ENCODE measurements around the gene SHISAL1.
"Not testable (repeated sequence)": the region's sequence is repeated elsewhere in the genome, so short reads cannot be mapped to it uniquely, and the experiment has no call there.

SHISAL1 gene

GRCh38 chr22:44309647-44310046 is 3.1 kb downstream of the SHISAL1 start:
- H3K4me3 ChIP-seq (replicated peaks; ENCODE audit: low read depth, low read length), result no peak overlapping the region
- TF ChIP-seq CTCF (IDR thresholded peaks at IDR 0.05; ENCODE audit: low read length, missing control alignments), result no peak
- DNase-seq (ENCODE audit: low read depth), result peak; percentile 21

GRCh38 chr22:44309137-44309536 is 3.6 kb downstream of the SHISAL1 start:
- peak; percentile 91 for DNase-seq (ENCODE audit: low read depth)
- no peak overlapping the region for H3K4me3 ChIP-seq (replicated peaks; ENCODE audit: low read depth, low read length)
- TF ChIP-seq CTCF (IDR thresholded peaks at IDR 0.05; ENCODE audit: low read length, missing control alignments), result no peak

- no peak for TF ChIP-seq CTCF (IDR thresholded peaks at IDR 0.05; ENCODE audit: low read length, missing control alignments)
- H3K4me3 ChIP-seq (replicated peaks; ENCODE audit: low read depth, low read length), result no peak overlapping the region
- no peak for DNase-seq (ENCODE audit: low read depth)
These were observed 5.1 kb downstream of the SHISAL1 start for GRCh38 chr22:44307509-44308169.

- no peak for TF ChIP-seq CTCF (IDR thresholded peaks at IDR 0.05; ENCODE audit: low read length, missing control alignments)
- H3K4me3 ChIP-seq (replicated peaks; ENCODE audit: low read depth, low read length), result no peak overlapping the region
- no peak for DNase-seq (ENCODE audit: low read depth)
These were observed 6.9 kb downstream of the SHISAL1 start for GRCh38 chr22:44305888-44306287.

- TF ChIP-seq CTCF (IDR thresholded peaks at IDR 0.05; ENCODE audit: low read length, missing control alignments), result no peak
- H3K4me3 ChIP-seq (replicated peaks; ENCODE audit: low read depth, low read length), result no peak overlapping the region
- no peak for DNase-seq (ENCODE audit: low read depth)
These were observed 7.3 kb downstream of the SHISAL1 start for GRCh38 chr22:44305455-44305854.

GRCh38 chr22:44304911-44305310 is 7.8 kb downstream of the SHISAL1 start:
- no peak for DNase-seq (ENCODE audit: low read depth)
- H3K4me3 ChIP-seq (replicated peaks; ENCODE audit: low read depth, low read length), result no peak overlapping the region
- TF ChIP-seq CTCF (IDR thresholded peaks at IDR 0.05; ENCODE audit: low read length, missing control alignments), result no peak

- no peak overlapping the region for H3K4me3 ChIP-seq (replicated peaks; ENCODE audit: low read depth, low read length)
- TF ChIP-seq CTCF (IDR thresholded peaks at IDR 0.05; ENCODE audit: low read length, missing control alignments), result no peak
- DNase-seq (ENCODE audit: low read depth), result peak; percentile 25
These were observed 8.4 kb downstream of the SHISAL1 start for GRCh38 chr22:44304354-44304753.

GRCh38 chr22:44302363-44302762 is 10.4 kb downstream of the SHISAL1 start:
- DNase-seq (ENCODE audit: low read depth); H3K4me3 ChIP-seq (replicated peaks; ENCODE audit: low read depth, low read length): not testable (repeated sequence)

All from fibroblast of pulmonary artery (primary cell).